WI38 (cell line): Measurements from ENCODE around the gene HGF.
A peak's percentile ranks its signal among the peaks of the same experiment; 100 is the strongest.

Source experiments
- H3K4me3 ChIP-seq: 2 replicates; pipeline ENCODE4 v1.5.1; 2011; ENCODE audit warnings: low read depth, mild to moderate bottlenecking, control low read depth, low read length
- TF ChIP-seq, protein P1 (sequence below): IDR thresholded peaks from 2 replicates; pipeline ENCODE4 v1.5.1; 2012; ENCODE audit warnings: low read depth, mild to moderate bottlenecking, control low read depth, low read length

The HGF gene

DNA sequence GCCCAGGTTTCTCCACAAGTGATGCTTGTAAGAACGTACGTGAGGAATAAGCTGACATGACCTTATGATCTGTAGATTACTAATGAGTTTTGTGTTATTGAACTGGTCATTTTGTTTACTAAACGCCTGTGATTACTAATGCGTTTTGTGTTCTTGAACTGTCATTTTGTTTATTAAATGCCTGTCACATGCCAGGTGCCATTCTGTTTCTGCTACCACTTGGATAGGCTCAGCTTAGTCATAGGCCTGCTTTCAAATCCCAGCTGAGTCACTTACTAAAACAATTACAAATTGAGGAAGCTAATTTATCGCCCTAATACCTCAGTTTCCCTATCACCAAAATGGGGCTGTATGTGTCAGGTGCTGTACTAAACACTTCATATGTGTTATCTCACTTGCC, 4.7 kb upstream of the HGF start:
- H3K4me3 ChIP-seq: no peak overlapping the region
- TF ChIP-seq, protein P1, sequence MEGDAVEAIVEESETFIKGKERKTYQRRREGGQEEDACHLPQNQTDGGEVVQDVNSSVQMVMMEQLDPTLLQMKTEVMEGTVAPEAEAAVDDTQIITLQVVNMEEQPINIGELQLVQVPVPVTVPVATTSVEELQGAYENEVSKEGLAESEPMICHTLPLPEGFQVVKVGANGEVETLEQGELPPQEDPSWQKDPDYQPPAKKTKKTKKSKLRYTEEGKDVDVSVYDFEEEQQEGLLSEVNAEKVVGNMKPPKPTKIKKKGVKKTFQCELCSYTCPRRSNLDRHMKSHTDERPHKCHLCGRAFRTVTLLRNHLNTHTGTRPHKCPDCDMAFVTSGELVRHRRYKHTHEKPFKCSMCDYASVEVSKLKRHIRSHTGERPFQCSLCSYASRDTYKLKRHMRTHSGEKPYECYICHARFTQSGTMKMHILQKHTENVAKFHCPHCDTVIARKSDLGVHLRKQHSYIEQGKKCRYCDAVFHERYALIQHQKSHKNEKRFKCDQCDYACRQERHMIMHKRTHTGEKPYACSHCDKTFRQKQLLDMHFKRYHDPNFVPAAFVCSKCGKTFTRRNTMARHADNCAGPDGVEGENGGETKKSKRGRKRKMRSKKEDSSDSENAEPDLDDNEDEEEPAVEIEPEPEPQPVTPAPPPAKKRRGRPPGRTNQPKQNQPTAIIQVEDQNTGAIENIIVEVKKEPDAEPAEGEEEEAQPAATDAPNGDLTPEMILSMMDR: no peak

DNA sequence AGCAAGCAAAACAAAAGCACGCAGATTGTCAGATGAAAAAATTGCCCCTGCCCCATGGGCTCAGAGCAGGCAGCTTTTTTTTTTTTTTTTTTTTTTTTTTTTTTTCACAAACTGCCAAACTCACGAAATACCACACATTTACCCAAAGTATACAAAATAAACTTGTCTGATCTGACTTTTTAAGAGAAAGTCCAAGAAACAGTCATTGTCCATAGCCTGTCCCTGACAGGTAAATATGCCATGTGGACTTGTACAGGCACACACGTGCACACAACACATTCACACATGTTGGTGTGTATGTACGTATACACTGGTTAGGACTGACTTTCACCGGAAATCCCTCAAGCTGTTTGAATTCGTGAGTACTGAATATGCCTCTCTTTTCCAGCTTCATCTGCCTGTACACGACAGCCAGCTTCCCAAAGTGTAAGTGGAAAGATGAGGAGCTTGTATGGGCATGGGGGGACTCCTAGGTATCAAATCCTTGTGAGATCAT, 929 bp upstream of the HGF start:
- TF ChIP-seq, protein P1: no peak

DNA sequence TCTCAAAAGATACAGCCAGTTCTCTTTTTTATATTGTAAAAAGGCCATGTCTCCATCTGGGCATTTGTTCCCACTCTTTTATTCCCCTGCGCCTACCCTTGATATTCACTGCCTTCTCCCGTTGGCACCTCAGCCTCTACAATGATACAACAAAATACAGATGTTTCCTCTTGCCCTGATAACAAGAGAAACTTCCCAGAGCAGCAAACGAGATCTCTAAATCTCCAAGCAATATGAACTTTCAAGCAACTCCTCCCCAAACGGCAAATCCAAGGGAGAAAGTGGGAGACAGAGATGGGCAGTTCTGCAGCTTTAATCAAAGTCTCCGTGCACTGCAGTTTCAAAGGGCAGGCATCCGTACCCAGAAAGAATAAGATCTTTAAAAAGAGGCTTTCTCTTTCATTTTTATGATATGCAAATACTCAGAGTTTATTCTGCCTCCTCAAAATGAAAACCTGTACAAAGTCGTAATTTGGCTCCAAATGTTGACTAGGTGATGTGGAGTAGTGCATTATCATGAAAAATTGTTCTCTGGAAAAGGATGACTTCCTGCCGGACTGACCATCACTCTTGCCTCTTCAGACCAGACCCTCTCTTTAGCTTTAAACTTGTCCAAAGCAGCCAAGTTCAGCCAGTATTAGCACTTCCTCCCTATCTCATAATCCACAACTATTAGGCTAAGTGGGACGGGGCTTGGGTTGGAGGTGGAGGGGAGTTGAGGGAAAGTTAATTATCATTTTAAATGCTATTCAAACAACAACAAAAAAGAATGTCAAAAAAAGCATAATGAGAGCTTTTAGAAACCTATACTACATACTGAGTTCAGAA, 682 bp downstream of the HGF start:
- TF ChIP-seq, protein P1: no peak
- peak overlapping the region; percentile 92 for H3K4me3 ChIP-seq

More for the DNA sequence above, 929 bp upstream of the HGF start:
- no peak overlapping the region for H3K4me3 ChIP-seq

DNA sequence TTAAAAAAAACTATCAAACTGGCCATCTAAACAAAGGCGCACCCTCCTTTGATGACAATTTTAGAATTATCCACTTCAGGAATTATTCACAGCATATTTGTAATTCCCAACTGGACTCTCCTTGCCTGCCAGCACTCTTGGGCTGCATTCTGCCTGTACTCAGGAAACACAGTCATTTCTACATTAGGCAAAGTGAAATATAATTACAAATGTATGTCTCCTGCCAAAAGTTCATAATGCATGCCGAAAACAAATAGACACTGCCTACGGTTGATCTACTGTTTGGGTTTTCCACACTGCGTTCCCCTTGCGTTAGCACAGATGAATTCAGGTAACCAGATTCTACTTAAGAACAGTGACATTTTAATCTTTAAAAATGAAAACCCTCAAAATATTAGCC, 1.9 kb downstream of the HGF start:
- TF ChIP-seq, protein P1: no peak
- H3K4me3 ChIP-seq: peak overlapping the region; percentile 92

DNA sequence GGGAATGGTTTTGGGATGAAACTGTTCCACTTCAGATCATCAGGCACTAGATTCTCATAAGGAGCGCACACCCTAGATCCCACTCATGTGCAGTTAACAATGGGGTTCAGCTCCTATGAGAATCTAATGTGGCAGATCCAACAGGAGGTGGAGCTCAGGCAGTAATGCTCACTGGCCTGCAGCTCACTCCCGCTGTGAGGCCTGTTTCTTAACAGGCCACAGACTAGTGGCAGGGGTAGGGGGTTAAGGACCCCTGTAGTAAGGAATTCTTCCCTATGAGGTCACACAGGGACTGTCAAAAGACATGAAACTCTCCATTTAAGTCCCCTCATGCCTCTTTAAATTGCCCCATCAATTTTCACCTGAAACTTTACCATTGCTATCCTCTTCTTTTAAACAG, 8.0 kb downstream of the HGF start:
- TF ChIP-seq, protein P1: no peak

DNA sequence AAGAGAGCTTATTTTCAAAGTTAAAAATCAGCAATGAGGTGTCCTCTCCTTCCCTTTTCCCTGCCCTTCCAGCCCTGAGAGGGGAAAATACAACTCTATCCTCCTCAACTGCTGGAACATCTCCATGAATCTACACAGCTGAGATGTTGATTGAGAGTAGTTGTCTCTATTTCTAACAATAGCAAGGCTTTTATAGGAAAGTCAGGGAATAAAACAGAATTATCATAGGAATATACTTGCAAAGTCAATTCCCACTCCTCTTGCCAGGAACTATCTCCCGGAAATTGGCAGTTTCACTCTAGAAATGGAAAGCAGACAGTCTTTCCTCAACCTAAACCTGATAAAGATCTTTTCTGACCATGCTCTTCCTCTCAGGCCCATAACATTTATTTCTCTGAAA, 8.8 kb downstream of the HGF start:
- TF ChIP-seq, protein P1: no peak
- no peak overlapping the region for H3K4me3 ChIP-seq

More for the DNA sequence above, 8.0 kb downstream of the HGF start:
- no peak overlapping the region for H3K4me3 ChIP-seq

DNA sequence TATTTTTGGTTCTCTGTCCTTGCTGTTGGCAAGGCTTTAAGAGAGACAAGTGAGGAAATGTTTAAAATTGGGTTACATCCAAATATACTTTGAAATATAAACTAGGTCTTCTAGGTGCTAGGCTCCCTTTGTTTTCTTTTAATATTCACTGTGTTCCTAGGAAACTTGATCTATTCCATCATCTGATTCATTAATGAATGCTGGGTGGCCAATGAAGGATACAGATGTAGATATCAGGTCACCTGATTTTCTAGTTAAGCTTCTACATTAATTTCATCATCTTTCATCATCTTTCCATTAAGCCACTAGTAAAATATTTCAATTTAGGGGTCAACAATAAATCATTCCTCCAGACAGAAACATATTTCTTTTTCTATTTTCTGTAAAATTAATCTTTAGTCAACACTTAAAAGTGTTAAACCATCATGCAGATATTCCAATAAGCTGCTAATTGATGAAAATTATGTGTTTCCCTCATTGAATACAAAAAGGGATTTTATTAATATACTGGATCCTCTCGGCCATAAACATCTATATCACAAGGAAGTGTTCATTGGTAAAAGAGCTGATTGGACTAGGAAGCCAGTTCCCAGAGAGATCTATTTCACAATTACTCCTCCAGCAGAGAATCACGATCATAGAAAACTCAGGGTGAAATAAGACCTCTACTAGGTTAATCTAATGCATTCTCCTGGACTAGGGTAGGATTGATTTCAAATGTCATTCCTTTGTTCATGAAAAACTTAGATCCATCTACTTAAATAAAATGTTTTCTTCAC, 14.7 kb downstream of the HGF start:
- TF ChIP-seq, protein P1: no peak
- H3K4me3 ChIP-seq: no peak overlapping the region
